HepG2 (cell line): ENCODE data around the gene TFB1M. TPM values are rescaled to one million over a fixed set of nuclear protein-coding genes. Genes with fewer than 3 reads are reported as not detected.

Experiments
- ARHGAP35 ChIP-seq: sonication (generic); formaldehyde crosslinking; IDR thresholded peaks from 2 replicates; pipeline ENCODE4 v1.9.0; 2022; ENCODE audit warnings: mild to moderate bottlenecking, inconsistent platforms, moderate library complexity, missing genetic modification reagents, borderline replicate concordance
- CHD2 ChIP-seq: IDR thresholded peaks from 2 replicates; pipeline ENCODE4 v1.6.1; 2011; ENCODE audit warnings: low read depth, low read length, improper control_type of control experiment
- GPN1 ChIP-seq: sonication (generic); formaldehyde crosslinking; IDR thresholded peaks from 2 replicates; pipeline ENCODE4 v1.5.1; 2020; ENCODE audit warnings: missing genetic modification reagents, borderline replicate concordance
- IRF9 ChIP-seq: sonication (generic); formaldehyde crosslinking; IDR thresholded peaks from 2 replicates; pipeline ENCODE4 v1.8.0; 2022; ENCODE audit warnings: missing genetic modification reagents, mild to moderate bottlenecking, borderline replicate concordance
- MEIS2 ChIP-seq: sonication (generic); formaldehyde crosslinking; IDR thresholded peaks from 2 replicates; pipeline ENCODE4 v1.9.0; 2021; ENCODE audit warnings: mild to moderate bottlenecking, missing genetic modification reagents
- PBX3 ChIP-seq: sonication (generic); formaldehyde crosslinking; IDR thresholded peaks from 2 replicates; pipeline ENCODE4 v1.8.1; 2023; ENCODE audit warnings: missing genetic modification reagents, inconsistent platforms, borderline replicate concordance
- PRDM10 ChIP-seq: sonication (generic); formaldehyde crosslinking; IDR thresholded peaks from 2 replicates; pipeline ENCODE4 v1.4.0; 2020; ENCODE audit warnings: low read depth, missing genetic modification reagents
- SAP130 ChIP-seq: IDR thresholded peaks from 2 replicates; pipeline ENCODE4 v1.6.1; 2016; ENCODE audit warnings: low read depth
- SUZ12 ChIP-seq: fragments of 150-350 bp; IDR thresholded peaks from 2 replicates; pipeline ENCODE4 v1.6.1; 2014; ENCODE audit warnings: low read depth, low read length
- TEAD3 ChIP-seq: optimal IDR thresholded peaks from 2 replicates; pipeline ENCODE3; 2016; ENCODE audit warnings: borderline replicate concordance
- THAP11 ChIP-seq: IDR thresholded peaks from 2 replicates; pipeline ENCODE4 v1.6.1; 2016; ENCODE audit warnings: missing biosample characterization, missing genetic modification reagents
- ZBTB10 ChIP-seq: sonication (generic); formaldehyde crosslinking; IDR thresholded peaks from 2 replicates; pipeline ENCODE4 v1.4.0; 2020; ENCODE audit warnings: missing genetic modification reagents, borderline replicate concordance
- ZNF251 ChIP-seq: sonication (generic); formaldehyde crosslinking; IDR thresholded peaks from 2 replicates; pipeline ENCODE4 v1.9.0; 2021; ENCODE audit warnings: mild to moderate bottlenecking, missing genetic modification reagents
- ZNF354B ChIP-seq: sonication (generic); formaldehyde crosslinking; IDR thresholded peaks from 2 replicates; pipeline ENCODE4 v1.8.0; 2022; ENCODE audit warnings: mild to moderate bottlenecking, missing genetic modification reagents
- ZNF503 ChIP-seq: sonication (generic); formaldehyde crosslinking; IDR thresholded peaks from 2 replicates; pipeline ENCODE4 v1.4.0; 2020; ENCODE audit warnings: missing genetic modification reagents
- polyA plus RNA-seq, 8 experiments: library from polyadenylated mRNA; depleted of rRNA in 3 of 8; stranded (reverse) in 7 of 8; unstranded in 1 of 8; fragments of >200 nt; fragmentation: Illumina TruSeq in 4 of 8; extraction: Trizol in 4 of 8; gene quantifications; 2 replicates each; pipeline versions ENCODE4 v1.2.1 to v1.2.3, GENCODE V29; 2011 to 2016; ENCODE audit warnings: low read depth in 4 of 8, missing spikeins in 1 of 8, mixed read lengths in 1 of 8; ENCODE audit not compliant: insufficient read depth in 1 of 8
- total RNA-seq, 5 experiments: library from RNA; depleted of rRNA; stranded (reverse); fragments of >200 nt; fragmentation: Illumina TruSeq; extraction: Trizol; gene quantifications; 2 replicates each; pipeline ENCODE4 v1.2.3, GENCODE V29; 2016; ENCODE audit warnings: low read depth in 1 of 5

TFB1M gene
- total and polyA plus RNA-seq, 2 of the 13 experiments (the other 11 are each of a cell fraction or from before 2014, with no cell fraction given): 91.4 to 122 TPM

- TF ChIP-seq PBX3 (CRISPR knock-in tag): no peak
- no peak for TF ChIP-seq GPN1 (CRISPR knock-in tag)
- TF ChIP-seq ZBTB10 (CRISPR knock-in tag): no peak
- TF ChIP-seq SAP130 (CRISPR knock-in tag): peak; percentile 56
- TF ChIP-seq ZNF354B (CRISPR knock-in tag): no peak
- TF ChIP-seq PRDM10 (CRISPR knock-in tag): 0 out of 2 replicates have a peak, but pooled peaks have one; percentile 13
- TF ChIP-seq MEIS2 (CRISPR knock-in tag): no peak
- TF ChIP-seq THAP11: no peak
- no peak for TF ChIP-seq ZNF503 (CRISPR knock-in tag)
- peak; percentile 59; the same call in 1 of the 2 replicates for TF ChIP-seq ARHGAP35
- TF ChIP-seq SUZ12: no peak
- 0 out of 2 replicates have a peak, but pooled peaks have one; percentile 19 for TF ChIP-seq IRF9 (CRISPR knock-in tag)
- TF ChIP-seq CHD2: no peak
- no peak for TF ChIP-seq ZNF251 (CRISPR knock-in tag)
- no peak for TF ChIP-seq TEAD3 (CRISPR knock-in tag)
Measured at GRCh38 chr6:155325700-155326516, 11.6 kb upstream of the TFB1M start (continued).
